ENCODE results near the gene AEN. TPM values are rescaled to one million over a fixed set of nuclear protein-coding genes. Genes with fewer than 3 reads are reported as not detected.
A peak's percentile ranks its signal among the peaks of the same experiment; 100 is the strongest.

Gene AEN
- total RNA-seq, result 9.5 TPM

GRCh38 chr15:88620995-88621772 is at the start of gene AEN:
TSS of gene AEN (plus strand) at chr15:88621340. CDS start at chr15:88626210, 4,870 bp downstream.

GRCh38 chr15:88638626-88639372 is 17.7 kb downstream of the AEN start, which contains the start of gene ISG20:
TSS of gene ISG20 (plus strand) at chr15:88639016. CDS start at chr15:88639367, 351 bp downstream.

Small RNA genes within 50 kb of the gene (small RNA-seq; reads per million reads assigned to genes)
- 8.1 reads per million, percentile 93 among the genes with 10 or more reads in this experiment for gene MIR1179
- gene MIR7-2, result 4.4 reads per million, percentile 91 among the genes with 10 or more reads in this experiment

Other genes starting within 250 kb of the AEN start
- gene MRPL46, start 154.0 kb upstream of the AEN start, total RNA-seq, result 19.6 TPM
- 20.5 TPM for gene MRPS11, start 153.6 kb upstream of the AEN start, total RNA-seq
- 10.1 TPM for gene DET1, start 74.7 kb upstream of the AEN start, total RNA-seq
- gene ISG20, start 17.7 kb downstream of the AEN start, total RNA-seq, result under 0.01 TPM
- gene ACAN, start 182.1 kb downstream of the AEN start, total RNA-seq, result 3.0 TPM

All from diencephalon (tissue), 1 donor.